Measurements from ENCODE around the gene PTPN2. TPM values are rescaled to one million over a fixed set of nuclear protein-coding genes. Genes with fewer than 3 reads are reported as not detected.
A peak's percentile ranks its signal among the peaks of the same experiment; 100 is the strongest.

PTPN2 gene
- total RNA-seq, 4 donors from 2014 or later, result 36.9 to 49.2 (median 38.7) TPM

DNA sequence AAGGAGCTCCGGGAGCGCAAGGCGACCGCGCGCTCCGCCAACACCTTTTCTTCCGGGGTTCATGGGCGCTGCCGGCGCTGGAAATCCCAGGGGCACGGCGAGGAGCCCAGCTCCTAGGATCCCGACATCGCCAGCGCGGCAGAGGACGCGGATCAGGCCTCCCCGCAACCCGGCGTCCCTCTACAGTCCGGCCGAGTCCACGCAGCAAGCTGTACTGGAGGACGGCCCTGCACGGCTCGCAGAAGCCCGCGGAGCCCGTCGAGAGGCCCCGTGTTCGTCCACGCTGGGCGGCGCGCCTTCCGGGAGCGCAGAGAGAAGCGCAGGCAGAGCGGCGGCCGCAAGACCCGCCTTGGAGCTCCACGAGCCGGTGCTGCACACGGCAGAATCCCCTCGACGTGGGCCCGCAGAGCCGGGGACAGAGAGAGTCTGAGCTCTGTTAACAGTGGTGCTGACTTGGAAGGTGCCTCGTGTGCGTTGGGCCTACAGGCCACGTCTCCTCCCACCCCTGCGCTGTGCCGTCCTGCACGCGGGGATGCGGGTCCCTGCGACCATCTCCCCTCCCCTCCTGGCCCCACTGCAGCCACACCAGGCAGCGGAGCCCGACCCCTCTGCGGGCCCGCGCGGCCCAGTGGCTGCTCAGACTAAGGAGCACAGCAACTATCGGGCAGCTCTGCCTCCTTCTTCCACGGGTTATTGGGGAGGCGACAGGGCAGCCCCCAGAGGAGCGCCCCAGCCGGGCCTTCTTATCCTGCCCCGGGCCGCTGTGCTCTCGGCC, 28.1 kb upstream of the PTPN2 start:
- no peaks in the 10 kb centered on the region for H3K36me3 ChIP-seq
- TF ChIP-seq, protein P1, sequence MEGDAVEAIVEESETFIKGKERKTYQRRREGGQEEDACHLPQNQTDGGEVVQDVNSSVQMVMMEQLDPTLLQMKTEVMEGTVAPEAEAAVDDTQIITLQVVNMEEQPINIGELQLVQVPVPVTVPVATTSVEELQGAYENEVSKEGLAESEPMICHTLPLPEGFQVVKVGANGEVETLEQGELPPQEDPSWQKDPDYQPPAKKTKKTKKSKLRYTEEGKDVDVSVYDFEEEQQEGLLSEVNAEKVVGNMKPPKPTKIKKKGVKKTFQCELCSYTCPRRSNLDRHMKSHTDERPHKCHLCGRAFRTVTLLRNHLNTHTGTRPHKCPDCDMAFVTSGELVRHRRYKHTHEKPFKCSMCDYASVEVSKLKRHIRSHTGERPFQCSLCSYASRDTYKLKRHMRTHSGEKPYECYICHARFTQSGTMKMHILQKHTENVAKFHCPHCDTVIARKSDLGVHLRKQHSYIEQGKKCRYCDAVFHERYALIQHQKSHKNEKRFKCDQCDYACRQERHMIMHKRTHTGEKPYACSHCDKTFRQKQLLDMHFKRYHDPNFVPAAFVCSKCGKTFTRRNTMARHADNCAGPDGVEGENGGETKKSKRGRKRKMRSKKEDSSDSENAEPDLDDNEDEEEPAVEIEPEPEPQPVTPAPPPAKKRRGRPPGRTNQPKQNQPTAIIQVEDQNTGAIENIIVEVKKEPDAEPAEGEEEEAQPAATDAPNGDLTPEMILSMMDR (IDR thresholded peaks at IDR 0.05), result no peak
- TF ChIP-seq POLR2AphosphoS5 (IDR thresholded peaks at IDR 0.05) (no peak), EP300 (IDR thresholded peaks at IDR 0.05) (no peak), POLR2A (IDR thresholded peaks at IDR 0.05) (no peak)
- H3K9me3 ChIP-seq, result no peaks in the 10 kb centered on the region
- WGBS, result 69% methylated on average over 43 of the region's 75 CpGs
- H3K27me3 ChIP-seq, result peaks cover 19% of the 10 kb centered on the region
- H3K4me3 ChIP-seq, result peak overlapping the region; percentile 43
- no peak for DNase-seq (ENCODE audit: low spot score in 2 of 2)
- H3K27ac ChIP-seq, result no peak overlapping the region
- peaks cover 8% of the 10 kb centered on the region for H3K4me1 ChIP-seq

DNA sequence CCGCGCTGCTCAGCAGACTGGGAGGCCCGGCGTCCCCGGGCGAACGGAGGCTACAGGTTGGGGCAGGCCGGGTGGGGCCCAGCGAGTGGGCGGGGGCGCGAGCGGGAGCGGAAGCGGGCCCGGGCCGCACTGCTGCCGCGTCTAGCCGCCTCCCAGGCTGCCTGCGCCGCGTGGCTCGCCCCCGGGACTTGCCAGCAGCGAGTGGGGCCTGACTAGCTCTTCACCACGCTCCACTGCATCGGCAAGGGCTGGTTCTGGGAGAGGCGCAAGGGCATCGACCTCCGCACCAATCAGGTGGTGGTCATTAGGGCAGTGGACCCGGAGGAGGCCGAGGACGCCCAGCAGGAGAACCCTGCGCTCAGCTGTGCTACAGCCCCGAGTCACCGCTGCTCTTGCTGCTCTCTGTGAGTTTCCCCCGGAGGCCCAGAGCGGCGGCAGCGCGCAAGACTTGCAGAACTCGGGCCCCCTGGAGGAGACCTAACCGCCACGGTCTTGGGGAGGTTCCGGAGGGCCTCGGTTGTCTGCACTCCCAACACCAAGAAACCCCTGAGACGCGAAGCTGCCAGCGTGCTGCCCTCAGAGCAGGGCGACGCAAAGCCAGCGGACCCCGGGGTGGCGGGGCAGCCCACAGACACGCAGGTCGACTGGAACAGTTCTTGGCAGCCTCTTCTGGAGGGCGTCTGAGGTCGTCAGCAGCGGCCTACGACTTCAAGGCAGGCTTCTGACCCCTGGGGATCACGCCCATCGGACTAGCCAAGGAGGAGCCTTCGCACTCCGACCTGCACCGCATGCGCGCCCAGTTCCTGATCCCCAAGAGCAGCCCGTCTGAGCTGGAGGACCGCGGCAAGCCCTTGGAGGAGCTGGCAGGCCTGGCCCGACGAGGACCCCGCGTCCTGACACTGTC, 27.2 kb upstream of the PTPN2 start:
- Histone ChIP-seq H3K27me3 (peaks cover 24% of the 10 kb centered on the region), H3K4me1 (peaks cover 8% of the 10 kb centered on the region), H3K36me3 (no peaks in the 10 kb centered on the region), H3K27ac (no peak overlapping the region), H3K9me3 (no peaks in the 10 kb centered on the region), H3K4me3 (peak overlapping the region; percentile 43)
- DNase-seq (ENCODE audit: low spot score in 2 of 2), result no peak
- 16% methylated on average over 50 of the region's 75 CpGs for WGBS
- TF ChIP-seq EP300 (IDR thresholded peaks at IDR 0.05) (no peak), POLR2AphosphoS5 (IDR thresholded peaks at IDR 0.05) (no peak), POLR2A (IDR thresholded peaks at IDR 0.05) (no peak)
- TF ChIP-seq, protein P1 (IDR thresholded peaks at IDR 0.05), result no peak

DNA sequence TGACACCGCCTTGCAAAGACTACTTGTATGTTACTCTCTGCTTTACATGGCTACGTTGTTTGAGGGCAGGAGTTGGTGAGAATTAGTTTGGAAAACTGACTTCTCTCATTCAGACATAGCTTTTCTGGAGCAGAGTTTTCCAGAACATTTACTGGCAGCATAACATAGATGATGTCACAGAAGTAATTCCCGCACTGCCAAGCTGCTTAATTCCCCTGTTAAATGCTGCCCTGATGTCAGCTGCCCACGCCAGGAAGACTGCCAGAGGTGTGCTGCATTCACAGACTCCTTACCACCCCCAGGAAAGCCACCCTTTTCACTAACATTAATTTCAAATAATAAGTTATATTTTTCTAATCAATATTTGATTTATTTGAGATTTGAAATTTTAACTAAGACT, 24.7 kb upstream of the PTPN2 start:
- H3K9me3 ChIP-seq, result no peaks in the 10 kb centered on the region
- WGBS, result 72% methylated on average over 4 of the region's 4 CpGs
- TF ChIP-seq, protein P1 (IDR thresholded peaks at IDR 0.05), result no peak
- no peak for TF ChIP-seq EP300 (IDR thresholded peaks at IDR 0.05)
- TF ChIP-seq POLR2AphosphoS5 (IDR thresholded peaks at IDR 0.05), result no peak
- no peak for TF ChIP-seq POLR2A (IDR thresholded peaks at IDR 0.05)
- peaks cover 24% of the 10 kb centered on the region for H3K27me3 ChIP-seq
- no peak for DNase-seq (ENCODE audit: low spot score in 2 of 2)
- H3K27ac ChIP-seq, result no peak overlapping the region
- H3K36me3 ChIP-seq, result no peaks in the 10 kb centered on the region
- H3K4me1 ChIP-seq, result peaks cover 8% of the 10 kb centered on the region
- H3K4me3 ChIP-seq, result no peak overlapping the region

DNA sequence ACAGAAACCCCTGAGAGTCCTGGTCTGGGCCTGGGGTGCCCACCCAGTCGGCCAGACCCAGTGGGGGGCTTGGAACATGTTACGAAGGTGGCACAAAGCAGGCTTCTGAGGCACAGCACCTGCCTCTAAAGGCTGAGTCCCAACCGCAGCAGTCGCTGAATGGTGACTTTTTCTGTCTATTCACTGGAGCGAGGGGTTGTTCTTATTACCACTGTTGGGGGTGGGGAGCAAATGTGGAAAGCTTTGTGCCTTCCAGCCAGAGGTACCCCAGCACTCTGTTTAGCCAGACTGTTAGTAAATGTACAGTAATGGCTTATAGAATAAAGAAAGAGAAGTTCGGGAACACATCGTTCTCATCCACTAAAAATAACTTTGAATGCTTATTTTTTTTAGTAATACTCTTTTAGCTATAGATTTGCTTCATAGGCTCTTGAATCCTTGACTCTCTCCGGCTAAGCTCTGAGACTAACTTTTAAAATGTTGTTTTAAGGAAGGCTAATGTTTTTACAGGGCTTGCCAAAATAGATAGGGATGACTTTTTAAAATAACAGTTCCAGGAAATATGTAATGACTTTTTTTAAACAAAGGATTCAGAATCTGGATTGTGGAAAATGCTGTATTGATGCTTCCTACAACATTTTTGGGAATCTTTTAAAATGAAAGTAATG, 23.4 kb upstream of the PTPN2 start:
- H3K4me1 ChIP-seq, result peaks cover 8% of the 10 kb centered on the region
- H3K27ac ChIP-seq, result no peak overlapping the region
- no peak overlapping the region for H3K4me3 ChIP-seq
- no peaks in the 10 kb centered on the region for H3K9me3 ChIP-seq
- peaks cover 23% of the 10 kb centered on the region for H3K27me3 ChIP-seq
- WGBS, result 55% methylated on average over 8 of the region's 8 CpGs
- no peaks in the 10 kb centered on the region for H3K36me3 ChIP-seq
- no peak for DNase-seq (ENCODE audit: low spot score in 2 of 2)
- TF ChIP-seq EP300 (IDR thresholded peaks at IDR 0.05) (no peak), POLR2AphosphoS5 (IDR thresholded peaks at IDR 0.05) (no peak), POLR2A (IDR thresholded peaks at IDR 0.05) (no peak)
- TF ChIP-seq, protein P1 (IDR thresholded peaks at IDR 0.05), result no peak
